Measurements from ENCODE around the gene PLXDC2. TPM values are rescaled to one million over a fixed set of nuclear protein-coding genes. Genes with fewer than 3 reads are reported as not detected.

PLXDC2 gene
- total RNA-seq, 1 donor from 2014 or later = 63.2 TPM

DNA sequence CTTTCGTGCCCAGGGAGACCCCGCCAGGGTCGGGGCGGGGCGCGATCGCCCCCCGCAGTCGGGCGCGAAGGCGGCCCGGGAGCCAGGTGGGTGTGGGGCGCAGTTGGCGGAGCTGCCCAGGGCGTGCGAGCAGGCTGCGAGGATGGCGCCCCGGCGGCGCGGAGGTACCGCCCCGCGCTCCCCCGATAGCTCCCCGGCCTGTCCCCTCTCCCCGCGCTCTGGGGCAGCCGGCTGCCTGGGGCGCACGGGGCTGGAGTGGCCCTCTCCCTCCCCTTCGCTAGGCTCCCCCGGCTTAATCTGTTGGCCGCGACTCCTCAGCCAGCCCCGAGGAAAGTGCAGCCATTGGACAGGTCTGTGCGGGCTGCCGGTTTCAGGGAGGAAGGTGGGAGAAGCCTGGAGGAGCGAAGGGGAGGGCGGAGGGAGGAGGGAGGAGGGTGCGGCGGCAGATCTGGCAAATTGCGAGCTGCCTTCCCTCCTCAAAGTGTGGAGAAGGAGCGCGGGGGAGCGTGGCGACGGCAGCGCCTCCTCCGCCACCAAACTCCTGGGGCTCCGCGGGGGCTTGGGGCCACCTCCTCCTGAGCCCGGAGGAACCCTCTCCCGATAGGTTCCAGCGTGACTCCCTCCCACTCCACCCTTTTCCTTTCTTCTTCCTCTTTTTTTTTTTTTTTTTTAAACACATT lies 361 bp upstream of the PLXDC2 start:
- peak; percentile 76 for DNase-seq

DNA sequence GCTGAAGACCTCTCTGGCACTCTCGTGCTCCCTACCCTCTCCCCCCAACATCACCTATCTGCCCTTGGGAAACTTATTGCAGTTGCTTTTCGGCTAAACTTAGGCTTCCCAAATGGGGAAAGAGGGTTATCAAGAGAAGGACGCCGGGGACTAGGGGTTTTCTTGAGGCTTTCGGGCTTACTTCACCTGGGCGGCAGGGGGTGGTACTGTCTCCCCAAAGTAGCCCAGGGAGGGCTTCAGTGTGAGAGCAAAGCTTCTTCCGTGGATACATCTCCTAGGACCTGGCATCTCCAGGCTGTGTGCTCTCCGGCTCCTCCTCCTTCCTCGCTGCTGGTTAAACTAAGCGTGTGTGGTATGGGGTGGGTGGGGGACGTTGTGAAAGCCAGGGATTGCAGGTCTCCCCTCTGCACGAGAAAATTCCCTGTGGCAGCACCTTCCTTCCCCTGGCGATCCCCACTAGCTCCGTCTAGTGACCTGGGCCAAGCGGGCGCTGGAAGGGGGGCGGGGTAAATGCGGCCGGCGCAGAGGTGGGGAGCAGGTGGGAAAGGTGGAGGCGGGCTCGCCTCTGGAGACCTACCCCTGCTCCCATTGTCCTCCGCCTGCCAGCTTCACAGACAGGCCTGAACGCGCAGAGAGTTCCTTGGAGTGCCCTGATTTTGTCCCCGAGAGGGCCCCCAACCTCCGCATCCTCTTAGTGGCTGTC lies 1.1 kb downstream of the PLXDC2 start:
- DNase-seq = peak; percentile 60

DNA sequence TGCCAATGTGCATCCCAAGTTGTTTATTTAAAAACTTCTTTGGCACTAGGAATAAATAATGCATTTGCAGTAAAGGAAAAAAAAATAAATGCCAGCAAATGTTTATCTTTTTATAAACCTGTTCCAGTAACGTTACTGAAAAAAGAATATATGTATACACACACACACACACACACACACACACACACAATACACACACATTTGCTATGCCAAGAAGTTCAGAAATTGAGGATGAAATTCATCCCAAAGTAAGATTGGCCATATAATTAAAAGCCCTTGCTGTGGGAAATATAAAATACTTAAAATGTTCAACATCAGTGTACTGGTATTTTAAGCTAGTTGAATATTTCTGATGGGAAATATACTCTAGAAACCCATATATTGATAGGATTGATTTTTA lies 2.6 kb downstream of the PLXDC2 start:
- DNase-seq = peak; percentile 56

DNA sequence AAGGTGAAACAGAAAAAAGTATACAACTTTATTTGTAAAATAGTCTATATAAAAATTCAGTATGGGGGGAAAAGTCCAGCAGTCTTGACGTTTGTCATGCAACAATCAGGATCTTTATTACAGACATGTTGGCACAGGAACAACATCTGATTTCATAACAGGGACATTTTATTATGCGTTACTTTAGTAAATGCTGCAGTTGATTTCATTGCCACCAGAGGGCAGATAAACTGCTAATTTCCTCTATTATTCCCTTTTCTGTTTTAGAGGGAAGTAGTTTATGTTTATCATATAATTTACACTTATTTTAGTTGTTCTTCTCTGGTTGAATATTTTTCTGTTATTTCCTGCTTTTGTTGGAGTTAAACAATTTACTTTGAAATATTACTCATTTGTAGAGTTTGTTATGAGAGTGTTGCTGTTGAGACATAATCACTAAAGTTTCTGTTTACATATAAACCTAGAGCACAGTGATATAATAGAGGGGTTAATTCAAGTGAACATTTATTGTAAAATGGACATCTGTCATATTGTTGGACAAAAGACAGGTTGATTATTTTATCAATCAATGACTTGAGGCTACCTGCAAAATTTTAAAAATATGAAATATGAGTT lies 3.3 kb downstream of the PLXDC2 start:
- DNase-seq = peak; percentile 90

DNA sequence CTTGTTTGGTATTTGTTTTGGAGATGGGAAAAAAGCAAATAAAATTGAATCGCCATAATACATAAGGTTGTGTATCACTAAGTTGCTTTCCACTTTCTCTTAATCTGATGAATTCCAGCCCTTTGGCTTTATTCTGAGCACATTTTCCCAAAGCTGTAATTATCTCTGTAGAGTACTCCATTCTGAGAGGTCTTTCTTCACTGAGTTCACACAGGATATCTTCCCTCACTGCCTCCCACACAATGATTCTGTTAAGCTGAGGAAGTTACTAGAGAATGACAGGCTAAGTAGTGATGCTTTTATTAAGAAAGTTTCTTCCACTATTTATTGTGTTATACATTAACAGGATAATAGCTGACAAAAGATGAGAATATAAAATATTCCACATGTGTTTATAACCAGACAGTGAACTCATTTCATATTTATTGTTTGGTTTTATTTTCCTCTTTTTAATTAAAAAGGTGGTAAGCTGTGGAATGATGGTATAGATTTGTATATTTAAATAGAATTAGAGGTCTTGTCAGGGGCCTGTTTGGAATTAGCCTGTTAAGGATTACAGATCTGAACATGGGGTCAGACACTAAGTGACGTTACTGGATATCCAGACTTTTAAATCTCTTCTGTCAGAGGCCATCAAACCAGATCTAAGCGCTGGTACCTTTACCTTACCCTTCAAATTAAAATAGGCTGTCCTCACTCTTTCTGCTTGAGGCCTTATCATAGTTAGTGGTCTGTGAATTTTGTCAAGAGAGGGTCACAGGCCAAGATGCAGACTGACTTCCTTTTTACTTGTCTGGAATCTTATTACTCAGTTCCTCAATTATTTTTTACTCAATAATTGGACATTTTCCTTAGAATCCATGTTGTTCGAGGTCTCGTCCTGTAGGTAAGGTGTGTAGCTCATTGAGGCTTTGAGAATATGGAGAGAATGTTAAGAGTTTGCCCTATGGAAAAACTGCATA lies 8.4 kb downstream of the PLXDC2 start:
- DNase-seq = peak; percentile 62

DNA sequence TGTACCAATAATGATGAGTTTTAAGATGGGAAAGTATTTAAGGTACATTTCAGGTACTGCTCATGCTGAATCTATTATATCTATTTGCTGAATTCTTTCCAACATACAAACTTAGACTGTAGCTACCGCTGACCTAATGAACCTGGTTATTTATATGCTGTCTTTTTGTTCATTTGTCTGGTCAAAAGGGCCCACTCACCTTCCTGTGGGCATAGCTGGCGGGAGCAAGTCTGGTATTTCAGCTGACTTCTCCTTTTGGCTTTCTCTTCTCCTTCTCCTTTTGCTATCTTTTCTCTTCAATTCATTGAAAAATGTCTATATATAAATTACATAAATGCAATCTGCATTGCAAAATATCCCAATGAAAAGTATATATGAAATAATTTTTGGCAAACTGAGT lies 9.5 kb downstream of the PLXDC2 start:
- no peak for DNase-seq

DNA sequence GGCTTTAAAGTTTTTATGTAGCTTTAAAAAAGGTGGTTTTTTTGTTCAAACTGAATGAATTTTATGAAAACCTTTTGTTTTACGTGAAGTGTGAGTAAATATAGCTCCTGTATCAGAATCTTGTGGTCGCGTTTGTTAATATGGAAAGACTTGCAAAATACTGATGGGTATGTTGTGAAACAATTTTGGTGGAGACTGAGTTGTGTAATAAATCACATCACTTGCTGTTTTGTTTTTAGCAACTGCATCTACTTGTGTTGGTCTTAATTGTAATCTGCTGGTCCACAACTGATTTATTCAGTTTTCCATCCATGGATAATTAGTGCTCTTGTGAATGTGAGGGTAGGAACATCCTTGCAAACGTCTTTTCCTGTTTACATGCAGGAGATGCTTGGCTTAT lies 10.5 kb downstream of the PLXDC2 start:
- peak; percentile 30 for DNase-seq

DNA sequence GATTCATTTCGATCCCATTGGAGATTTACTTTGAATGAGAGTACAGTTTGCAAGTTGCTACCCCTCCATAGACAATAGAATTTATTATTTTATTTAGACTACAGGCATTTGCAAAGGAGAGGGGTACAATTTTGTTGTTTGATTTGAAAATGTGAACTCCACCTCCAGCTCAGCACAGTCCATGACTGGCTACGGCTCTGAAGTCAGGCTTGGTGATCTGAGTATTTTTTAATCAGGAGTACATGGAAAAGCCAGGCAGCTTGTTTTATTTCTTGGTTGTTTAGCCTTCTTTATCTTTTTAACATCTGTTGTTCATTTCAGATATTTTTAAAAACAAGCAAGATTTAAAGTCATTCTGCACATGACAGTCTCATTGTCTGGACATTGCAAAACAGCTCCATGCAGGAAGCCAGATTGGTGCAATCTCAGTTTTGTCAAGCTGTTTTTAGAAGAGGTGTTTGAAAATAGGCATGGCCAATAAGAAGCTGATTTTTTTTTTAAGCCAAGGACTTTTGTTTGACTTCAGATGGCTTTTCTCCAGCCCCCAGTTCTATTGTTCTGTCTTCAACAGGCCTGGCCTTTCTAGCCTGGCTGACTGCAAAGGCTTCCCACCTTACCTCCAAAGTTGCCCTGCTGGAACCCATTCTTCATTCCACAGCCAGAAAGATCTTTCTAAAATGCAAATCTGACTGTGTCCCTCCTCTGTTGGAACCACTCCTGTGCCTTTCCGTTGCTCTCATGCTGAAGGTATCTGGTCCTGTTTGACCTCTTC lies 12.2 kb downstream of the PLXDC2 start:
- peak; percentile 67 for DNase-seq

DNA sequence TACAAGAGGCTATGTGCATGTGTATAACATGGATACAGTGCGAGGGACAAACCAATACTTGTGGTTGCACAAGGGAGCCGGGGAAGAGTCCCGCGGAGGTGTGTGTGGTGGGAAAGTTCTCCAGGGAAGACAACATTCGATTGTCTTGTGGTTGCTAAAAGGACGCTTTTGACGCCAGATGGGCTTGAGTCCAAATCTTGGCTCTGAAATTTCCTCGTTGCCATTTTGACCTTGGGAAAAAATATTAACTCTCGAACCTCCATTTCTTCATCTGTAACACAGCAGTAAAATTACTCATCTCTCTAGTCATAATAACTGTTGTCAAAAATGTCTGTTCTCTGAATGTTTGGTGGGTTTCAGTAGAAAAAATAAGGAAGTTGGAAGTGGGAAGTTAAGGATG lies 16.5 kb downstream of the PLXDC2 start:
- DNase-seq = no peak

DNA sequence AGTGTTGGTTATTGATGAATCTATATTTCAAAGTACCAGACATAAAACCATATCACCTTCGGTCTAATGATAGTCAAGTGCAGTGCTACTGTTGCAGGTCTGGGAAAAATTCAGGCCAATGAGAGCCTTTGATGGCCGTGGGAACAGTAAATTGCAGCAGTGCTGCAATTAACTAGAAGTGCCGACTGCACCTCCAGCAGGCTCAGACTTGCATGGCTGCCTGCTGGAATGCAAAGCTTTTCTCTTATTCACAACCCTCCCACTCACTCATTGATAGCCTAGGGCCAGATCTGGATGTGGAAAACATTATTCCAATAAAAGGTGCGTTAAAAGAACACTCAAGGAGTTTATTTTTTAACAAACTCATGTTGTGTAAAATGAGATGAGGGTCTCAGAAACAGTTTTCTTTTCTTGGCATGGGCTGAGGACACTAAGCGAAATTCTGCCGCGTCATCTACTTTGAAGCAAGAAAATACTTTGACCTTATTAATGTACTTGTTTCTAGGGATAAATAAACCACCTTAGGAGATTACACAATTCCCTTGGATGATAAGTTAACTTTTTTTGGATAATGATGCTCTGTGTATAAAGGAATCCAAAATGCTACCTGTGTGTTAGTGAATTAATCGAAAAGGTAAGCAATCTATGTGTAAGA lies 17.1 kb downstream of the PLXDC2 start:
- DNase-seq = no peak

DNA sequence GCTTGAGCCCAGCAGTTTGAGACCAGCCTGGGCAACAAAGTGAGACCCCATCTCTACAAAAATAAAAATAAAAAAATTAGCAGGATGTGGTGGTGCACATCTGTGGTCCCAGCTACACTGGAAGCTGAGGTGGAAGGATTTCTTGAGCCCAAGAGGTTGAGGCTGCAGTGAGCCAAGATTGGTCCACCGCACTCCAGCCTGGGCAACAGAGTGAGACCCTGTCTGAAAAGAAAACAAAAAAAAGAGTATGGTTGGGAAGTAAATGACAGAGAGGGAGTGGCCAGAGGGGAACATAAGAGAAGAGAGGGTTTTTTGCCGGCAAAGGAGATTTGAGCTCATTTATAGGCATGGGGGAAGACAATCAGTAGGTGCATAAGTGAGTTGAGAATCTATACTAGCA lies 19.7 kb downstream of the PLXDC2 start:
- DNase-seq = no peak

DNA sequence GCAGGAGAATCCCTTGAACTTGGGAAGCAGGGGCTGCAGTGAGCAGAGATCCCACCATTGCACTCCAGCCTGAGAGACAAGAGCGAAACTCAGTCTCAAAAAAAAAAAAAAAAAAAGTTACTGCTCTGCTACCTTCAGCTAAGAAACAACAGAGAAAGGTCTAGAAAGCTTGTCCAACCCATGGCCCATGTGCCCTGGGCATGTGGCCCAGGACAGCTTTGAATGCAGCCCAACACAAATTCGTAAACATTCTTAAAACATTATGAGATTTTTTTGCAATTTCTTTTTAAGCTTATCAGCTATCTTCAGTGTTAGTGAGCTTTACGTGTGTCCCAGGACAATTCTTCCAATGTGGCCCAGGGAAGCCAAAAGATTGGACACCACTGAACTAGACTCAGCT lies 22.9 kb downstream of the PLXDC2 start:
- DNase-seq = no peak

DNA sequence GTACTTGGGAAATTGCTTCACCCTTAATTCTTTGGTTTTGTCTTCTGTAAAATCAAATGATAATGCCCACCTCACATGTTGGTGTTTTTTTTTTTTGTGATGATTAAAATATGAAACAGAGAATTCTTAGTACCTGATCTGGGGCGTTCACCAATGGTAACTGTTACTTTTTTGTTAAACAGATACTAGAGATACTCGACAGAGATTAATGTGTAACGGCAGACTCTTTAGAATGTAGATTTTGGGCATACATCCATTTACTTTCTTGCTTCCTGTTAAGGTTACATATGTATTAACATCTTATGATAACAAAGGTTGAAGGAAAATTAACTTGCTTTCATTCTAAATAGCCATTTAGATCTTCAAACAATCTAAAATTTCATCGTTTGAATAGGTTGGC lies 23.3 kb downstream of the PLXDC2 start:
- no peak for DNase-seq

DNA sequence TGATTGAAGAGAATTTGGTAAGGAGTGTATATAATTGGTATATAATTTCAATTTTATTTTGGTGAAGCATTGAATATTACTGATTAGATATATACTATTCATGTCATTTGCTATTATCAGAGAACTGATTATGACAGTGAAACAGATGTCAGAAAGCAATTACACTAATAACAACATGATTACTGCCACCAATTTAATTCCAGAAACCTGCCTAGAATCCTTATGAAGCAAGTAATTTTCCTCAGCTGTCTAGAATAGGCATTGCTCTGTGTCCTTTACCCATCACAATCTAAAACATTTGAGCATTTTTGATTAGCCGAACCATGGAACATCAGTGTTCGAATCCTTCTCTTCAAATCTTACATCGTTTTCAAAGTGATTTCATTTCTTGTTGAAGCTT lies 24.5 kb downstream of the PLXDC2 start:
- no peak for DNase-seq

DNA sequence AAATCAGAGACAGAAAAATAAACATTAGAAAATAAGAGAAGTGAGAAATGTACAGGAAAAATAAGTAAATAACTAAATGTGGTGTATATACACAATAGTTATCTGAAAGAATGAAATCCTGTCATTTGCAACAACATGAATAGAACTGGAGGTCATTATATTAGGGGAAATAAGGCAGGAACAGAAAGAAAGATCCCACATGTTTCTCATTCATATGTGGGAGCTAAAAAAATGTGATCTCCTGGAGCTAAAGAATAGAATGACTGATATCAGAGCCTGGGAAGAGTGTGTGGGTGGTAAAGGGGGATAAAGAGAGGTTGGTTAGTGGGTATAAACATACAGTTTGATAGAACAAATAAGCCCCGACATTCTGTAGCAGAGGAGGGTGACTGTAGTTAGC lies 27.3 kb downstream of the PLXDC2 start:
- no peak for DNase-seq

DNA sequence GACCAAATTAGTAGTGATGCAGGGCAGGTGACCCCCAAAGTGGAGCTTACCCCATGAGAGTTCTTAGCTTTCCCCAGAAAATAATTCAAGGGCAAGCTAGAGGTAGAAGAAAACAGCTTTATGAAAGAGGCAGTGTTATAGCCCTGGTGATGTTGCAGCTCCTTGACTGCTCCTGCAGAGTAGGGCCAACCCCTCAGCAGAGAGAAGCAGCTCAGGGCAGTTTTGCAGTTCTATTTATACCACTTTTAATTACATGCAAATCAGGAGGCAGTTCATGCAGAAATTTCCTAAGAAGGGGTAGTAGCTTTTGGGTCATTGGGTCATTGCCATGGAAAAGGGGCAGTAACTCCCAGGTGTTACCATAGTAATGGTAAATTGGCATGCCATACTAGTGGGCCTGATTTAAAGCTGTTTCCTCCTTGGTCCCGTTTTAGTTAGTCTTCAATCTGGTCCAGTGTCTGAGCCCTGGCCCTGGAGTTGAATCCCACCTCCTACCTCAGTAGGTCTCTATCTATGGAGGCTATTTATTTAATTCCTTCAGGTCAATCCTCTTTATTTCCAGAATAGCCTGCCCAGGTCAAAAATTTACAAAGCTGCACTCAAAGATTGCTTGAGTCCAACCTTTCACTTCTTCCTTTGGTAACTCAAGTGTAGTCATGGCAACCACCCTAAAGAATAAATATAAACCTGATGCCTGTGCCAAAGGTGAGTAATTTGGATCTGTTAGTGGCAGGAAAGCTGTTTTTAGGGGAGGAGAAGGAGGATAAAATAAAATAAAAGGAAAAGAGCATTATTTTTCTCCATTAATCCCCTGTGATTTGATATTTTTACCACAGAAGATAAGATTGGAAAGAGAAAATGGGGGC lies 29.5 kb downstream of the PLXDC2 start:
- DNase-seq = peak; percentile 13

DNA sequence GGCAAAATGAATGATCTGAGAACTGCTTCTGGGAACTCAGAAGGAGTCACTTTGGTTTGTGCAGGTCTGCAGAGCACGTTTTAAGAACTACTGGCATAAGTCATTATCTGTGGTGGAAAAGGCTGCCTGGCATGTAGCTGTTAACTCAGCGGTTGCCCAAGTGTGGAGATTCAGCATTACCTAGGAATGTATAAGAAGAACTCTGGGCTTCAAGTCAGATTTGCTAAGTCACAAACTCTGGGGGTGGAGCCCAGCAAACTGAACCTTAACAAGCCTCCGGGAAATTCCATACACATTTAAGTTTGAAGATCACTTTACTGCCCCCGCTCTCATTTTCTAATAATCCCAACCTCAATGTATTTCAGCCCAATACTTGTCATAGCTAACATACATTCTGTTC lies 31.1 kb downstream of the PLXDC2 start:
- DNase-seq = no peak

DNA sequence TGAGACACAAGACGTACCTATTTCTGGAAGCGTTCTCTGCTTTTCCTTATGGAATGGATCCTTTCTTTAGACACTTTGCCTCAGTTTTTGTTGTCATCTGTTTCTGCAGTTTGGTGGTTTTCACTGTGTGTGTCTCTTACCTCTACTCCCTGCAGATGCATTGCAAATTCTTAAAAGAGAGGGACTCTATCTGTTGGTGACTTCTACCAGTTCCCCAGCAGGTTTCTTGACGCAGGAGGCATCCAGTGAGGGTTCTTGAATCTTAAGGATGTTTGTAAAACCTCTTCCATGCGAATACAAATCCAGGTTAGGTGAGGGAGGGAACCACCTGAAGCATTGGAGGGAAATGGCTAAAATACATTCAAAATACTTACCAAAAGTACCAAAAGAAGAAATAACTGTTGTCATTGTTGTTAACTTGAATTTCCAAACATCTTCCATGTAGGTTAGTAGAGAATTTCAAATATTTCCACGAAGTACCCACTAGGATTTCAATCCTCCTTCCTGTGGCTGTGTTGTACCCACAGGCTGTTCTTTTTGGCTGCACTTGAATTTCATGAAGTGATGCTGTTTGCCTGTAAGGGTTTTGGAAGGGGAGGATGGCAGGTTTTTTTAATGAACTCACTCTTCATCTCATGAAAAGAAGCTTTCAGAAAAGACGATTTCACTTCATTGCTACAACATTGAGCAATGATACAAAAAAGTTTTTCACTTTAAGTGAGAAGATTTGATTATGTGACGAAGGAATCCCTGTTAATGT lies 32.2 kb downstream of the PLXDC2 start:
- no peak for DNase-seq

DNA sequence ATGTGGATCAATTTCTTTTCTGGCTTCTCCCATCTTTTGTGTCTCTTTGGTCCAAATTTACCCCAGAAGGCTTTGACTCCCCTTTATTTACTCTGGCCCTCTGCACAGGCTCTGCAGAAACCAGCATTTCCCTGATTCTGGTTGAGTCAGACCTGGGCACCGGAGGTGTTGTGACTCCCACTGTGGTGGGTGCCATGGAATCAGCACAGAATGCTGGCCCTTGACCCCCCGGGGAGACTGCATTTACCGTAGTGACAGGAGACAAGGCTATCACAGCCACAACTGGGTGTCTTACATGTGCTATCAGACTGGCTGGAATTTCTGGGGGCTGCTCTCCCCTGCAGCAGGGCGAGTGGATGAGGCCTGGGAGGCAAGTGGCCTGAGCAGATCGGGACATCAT lies 37.6 kb downstream of the PLXDC2 start:
- DNase-seq = no peak
